Activated T-cell treated with anti-CD3 and anti-CD28 coated beads, Interleukin-2, amount 50 U/mL, for 1 hour (primary cell): ENCODE results near the gene DNAH8.

Source experiments
- DNase-seq: peaks from one replicate; pipeline ENCODE4 v3.0.0-alpha.2; 2020

DNAH8 gene

DNA sequence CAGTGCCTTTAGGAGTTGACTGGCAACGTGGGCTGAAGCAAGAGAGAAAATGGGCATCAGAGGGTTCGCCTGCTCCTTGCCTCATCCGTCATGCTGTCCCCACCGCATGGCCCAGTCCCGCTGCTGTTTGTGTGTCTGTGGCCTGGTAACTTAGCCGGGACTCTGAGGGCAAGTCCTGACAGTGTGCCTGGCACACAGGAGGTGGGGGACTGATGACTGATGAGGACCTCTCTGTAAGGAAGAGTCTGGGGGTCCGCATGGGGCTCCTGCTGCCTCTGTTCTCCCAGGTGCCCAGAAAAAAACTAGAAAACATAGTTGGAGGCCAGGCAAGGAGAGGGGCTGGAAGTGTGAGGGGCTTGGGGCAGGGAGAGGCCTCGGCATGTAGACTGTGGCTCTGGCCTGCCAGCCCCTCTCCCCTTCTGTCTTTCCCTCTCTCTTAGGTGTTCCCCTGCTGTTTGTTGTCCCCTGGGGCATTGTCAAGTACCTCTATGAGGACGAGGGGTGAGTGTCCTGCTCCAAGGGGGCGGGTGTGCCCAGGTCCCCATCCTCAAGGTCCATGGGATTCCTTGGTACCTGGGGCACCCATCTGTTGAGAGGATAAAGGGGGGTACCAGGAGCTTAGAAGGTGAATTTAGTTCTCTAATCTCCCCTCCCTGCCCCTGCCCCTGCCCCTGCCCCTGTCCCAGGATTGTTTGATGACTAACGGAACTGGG, 362.9 kb downstream of the DNAH8 start:
- no peak for DNase-seq

DNA sequence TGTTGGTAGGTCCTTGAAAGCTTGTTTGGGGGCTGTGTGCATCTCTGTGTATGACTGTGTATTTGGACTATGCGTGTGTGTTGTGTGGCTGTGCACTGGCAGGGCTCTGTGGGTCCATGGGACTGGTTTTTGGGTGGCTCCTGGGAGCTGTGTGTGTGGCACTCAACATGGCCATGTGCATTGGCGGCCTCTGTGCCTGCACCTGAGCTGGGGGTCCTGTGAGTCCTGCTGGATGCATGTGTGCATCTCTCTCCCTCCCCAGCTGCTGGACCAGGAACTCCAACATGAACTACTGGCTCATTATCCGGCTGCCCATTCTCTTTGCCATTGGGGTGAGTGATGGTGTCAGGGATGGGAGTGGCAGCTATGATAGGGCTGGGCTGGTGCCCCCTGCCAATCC, 363.6 kb downstream of the DNAH8 start:
- no peak for DNase-seq

DNA sequence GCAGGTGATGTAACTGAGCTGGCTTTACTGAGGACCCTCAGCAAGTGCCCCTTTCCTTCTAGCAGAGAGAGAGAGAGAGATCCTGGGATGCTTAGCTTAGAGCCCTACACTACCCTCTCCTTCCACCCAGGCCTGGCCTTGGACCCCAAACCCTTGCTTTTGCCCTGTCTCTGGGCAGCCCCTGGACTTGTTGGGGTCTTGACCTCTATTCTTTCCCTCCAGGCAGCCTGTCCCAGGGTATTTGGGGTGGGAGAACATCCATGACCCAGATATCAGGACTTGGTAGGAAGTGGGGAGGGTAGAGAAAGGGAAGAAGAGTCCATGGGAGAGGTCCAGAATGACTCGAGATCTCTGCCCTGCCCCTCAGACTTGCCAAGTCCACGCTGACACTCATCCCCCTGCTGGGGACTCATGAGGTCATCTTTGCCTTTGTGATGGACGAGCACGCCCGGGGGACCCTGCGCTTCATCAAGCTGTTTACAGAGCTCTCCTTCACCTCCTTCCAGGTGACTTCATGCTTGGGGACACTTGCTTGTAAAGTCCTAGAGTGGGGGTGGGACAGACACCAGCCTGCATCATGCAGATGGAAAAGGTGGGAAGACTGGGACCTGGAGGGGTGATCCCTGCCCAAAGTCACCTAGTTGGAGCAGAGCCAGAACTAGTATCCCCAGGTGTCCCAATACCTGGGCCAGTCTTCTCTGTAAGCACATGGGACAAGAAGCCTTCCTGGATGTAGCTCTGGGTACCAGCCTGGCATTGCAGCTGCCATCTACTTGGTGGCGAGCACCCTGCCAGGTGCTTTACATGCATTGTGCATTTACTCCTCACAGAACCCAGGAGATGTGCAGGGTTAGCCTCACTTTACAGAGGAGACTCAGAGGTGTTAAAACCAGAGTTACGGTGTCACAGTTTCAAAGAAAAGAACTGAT, 364.4 kb downstream of the DNAH8 start:
- no peak for DNase-seq
